Activated CD4-positive, alpha-beta T cell treated with anti-CD3 and anti-CD28 coated beads for 36 hours (primary cell): ENCODE results near the gene ROR1. TPM values are rescaled to one million over a fixed set of nuclear protein-coding genes. Genes with fewer than 3 reads are reported as not detected.

Experiments used
- ATAC-seq: fragments of 200-7000 bp; cut with Tn5 transposase; one replicate; pipeline ENCODE4 v1.10.0; 2021; ENCODE audit warnings: mild to moderate bottlenecking, moderate library complexity
- CTCF ChIA-PET: fragments of 350-600 bp; sonication (Branson Sonifier 250); formaldehyde crosslinking; loops from one replicate; lab custom pipeline; 2021; ENCODE audit warnings: antibody characterized with exemption; lab: Charles Lee
- POLR2A ChIA-PET: fragments of 350-600 bp; sonication (Branson Sonifier 250); formaldehyde crosslinking; loops from one replicate; lab custom pipeline; 2021; ENCODE audit warnings: antibody characterized with exemption, inconsistent platforms; lab: Charles Lee
- DNase-seq: peaks from one replicate; pipeline ENCODE4 v3.0.0-alpha.2; 2020
- H3K27ac Mint-ChIP-seq: one replicate; pipeline ENCODE4 v1.8.0; 2021; ENCODE audit warnings: mixed read lengths
- H3K27me3 Mint-ChIP-seq: one replicate; pipeline ENCODE4 v1.8.0; 2021; ENCODE audit warnings: mixed read lengths
- H3K36me3 Mint-ChIP-seq: one replicate; pipeline ENCODE4 v1.8.0; 2021; ENCODE audit warnings: low read depth, mixed read lengths
- H3K4me1 Mint-ChIP-seq: one replicate; pipeline ENCODE4 v1.8.0; 2021; ENCODE audit warnings: mixed read lengths
- H3K4me3 Mint-ChIP-seq: one replicate; pipeline ENCODE4 v1.8.0; 2021; ENCODE audit warnings: mild to moderate bottlenecking, moderate library complexity, mixed read lengths
- H3K9me3 Mint-ChIP-seq: one replicate; pipeline ENCODE4 v1.8.0; 2021; ENCODE audit warnings: low read depth, mixed read lengths
- intact Hi-C, 2 experiments: fragments of 100-400 bp; cut with DNase I in 1 of 2; cut with micrococcal nuclease in 1 of 2; formaldehyde crosslinking; loops; one replicate each; pipeline versions ENCODE4 v1.14.2 to v1.15.1; 2022 to 2024; cut with DNase I, micrococcal nuclease
- total RNA-seq, 2 experiments: library from RNA; stranded (reverse); gene quantifications; one replicate each; pipeline ENCODE4 v1.2.3, GENCODE V29; 2021

The ROR1 gene
- total RNA-seq, 2 experiments from 2014 or later = 0.21 TPM; not detected in 1

DNA sequence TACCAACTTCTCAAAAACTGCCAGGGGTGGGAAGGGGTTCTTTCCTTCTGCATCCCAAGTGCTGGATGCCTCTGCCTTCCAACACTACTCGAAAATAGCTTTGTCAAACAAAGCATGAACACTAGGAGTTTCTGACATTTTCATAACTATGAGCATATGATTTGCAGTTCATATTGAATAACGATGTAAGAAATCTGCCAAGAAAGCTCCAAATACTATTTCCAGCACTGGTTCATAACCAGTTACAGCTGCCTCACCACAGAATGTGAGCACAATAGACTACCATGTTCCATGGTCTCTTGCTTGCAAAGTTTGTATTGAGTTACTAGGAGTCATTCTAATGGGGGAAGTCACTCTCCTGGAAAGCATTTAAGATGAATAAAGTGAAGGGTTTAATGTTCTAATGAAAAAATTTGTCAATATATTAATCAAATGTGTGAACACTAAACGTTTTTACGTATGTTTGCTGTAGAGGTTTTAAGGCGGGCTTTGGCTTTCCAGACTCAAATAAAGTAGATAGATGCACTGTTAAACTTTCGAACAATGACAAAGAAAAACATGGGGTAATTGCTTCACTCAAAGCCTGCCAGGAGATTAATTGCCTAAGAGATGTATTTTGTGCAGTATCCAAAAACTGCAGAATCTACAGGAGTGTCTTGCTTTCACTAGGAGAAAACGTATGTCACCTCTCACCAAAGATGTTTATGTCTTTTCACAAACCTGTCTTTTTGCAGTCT, 351.1 kb downstream of the ROR1 start:
- H3K4me3 Mint-ChIP-seq = no peak overlapping the region
- no peak for DNase-seq

DNA sequence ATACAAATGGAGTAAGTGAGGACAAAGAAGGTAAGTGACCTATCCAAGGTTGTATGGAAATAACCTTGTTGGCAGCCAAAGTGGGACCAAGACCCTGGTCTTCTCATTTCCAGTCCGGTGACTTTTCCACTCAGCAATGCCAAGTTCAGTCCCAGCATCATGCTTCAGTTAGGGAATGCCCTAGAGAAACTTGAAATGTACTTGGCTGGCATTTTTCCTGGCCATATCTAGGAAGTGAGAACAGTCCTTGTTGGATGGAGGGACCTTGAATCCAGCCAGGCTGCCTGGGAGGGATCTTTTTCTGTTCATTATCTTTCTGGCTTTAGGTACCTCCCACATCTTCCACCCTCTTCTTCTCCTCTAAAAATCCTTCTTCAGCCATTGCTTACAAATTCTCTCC, 352.8 kb downstream of the ROR1 start:
- intact Hi-C loops = no loop called here
- H3K36me3 Mint-ChIP-seq = no peaks in the 10 kb centered on the region
- H3K4me1 Mint-ChIP-seq = no peaks in the 10 kb centered on the region
- no peaks in the 10 kb centered on the region for H3K9me3 Mint-ChIP-seq
- POLR2A ChIA-PET = no interaction called here
- ATAC-seq = no peak
- no peak for DNase-seq
- no peak overlapping the region for H3K4me3 Mint-ChIP-seq
- peaks cover 7% of the 10 kb centered on the region for H3K27me3 Mint-ChIP-seq
- H3K27ac Mint-ChIP-seq = no peak overlapping the region
- CTCF ChIA-PET = interaction anchor here (3.7 kb wide), 1 partner anchor 10 kb away, joined by 23 read pairs; no protein-coding TSS in a partner anchor

More for the DNA sequence above, 351.1 kb downstream of the ROR1 start:
- no peak for ATAC-seq
- Mint-ChIP-seq H3K27ac (no peak overlapping the region), H3K27me3 (peaks cover 7% of the 10 kb centered on the region), H3K9me3 (no peaks in the 10 kb centered on the region), H3K36me3 (no peaks in the 10 kb centered on the region), H3K4me1 (no peaks in the 10 kb centered on the region)
- CTCF ChIA-PET = interaction anchor here (0.7 to 3.7 kb wide), 2 partner anchors 12 to 118 kb away, joined by 3 to 23 read pairs; no protein-coding TSS in a partner anchor
- intact Hi-C loops = no loop called here
- POLR2A ChIA-PET = no interaction called here

DNA sequence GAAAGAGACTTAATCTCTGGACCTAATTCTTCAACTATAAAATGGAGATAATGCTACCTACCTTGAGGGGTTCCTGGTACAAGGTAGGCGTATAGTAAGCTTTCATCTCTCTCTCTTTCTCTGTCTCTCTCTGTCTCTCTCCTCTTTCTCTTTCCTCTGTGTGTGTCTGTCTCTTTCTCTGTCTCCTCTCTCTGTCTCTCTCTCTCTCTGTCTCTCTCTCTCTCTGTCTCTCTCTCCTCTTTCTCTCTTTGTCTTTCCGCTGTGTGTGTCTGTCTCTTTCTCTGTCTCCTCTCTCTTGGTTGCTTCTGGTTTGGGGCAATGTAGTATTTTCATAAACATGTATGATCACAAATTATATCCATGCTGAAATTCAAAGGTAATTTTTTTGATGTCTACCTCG, 353.5 kb downstream of the ROR1 start:
- POLR2A ChIA-PET = no interaction called here

DNA sequence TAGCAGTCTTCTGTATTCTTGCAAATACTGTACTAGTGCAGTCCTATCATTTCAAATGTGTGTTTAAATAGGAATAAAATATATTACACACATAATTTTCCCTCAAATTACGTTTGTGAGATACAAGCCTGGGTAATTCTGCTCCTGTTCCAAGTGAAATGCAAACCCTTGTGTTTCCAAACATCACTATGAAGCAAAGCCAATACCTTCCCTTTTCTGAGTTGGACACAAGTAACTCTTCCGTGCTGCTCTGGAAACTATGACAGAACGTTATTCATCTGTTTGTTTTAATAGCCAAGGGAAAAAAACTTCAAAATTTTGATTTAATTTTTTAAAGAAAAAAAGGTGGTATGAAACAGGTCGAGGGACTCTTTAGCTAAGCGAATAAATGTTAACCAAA, 355.9 kb downstream of the ROR1 start:
- Mint-ChIP-seq H3K4me3 (no peak overlapping the region), H3K27ac (no peak overlapping the region), H3K4me1 (peaks cover 5% of the 10 kb centered on the region), H3K36me3 (no peaks in the 10 kb centered on the region), H3K27me3 (no peaks in the 10 kb centered on the region), H3K9me3 (no peaks in the 10 kb centered on the region)
- ChIA-PET POLR2A (no interaction called here), CTCF (interaction anchor here (1.0 kb wide), 1 partner anchor 114 kb away, joined by 3 read pairs; no protein-coding TSS in a partner anchor)
- ATAC-seq (no peak), DNase-seq (no peak)
- intact Hi-C loops = loop anchor here in 1 of 2 experiments (10.0 kb wide), 1 partner anchor 215 kb away; no protein-coding TSS in a partner anchor

More for the DNA sequence above, 353.5 kb downstream of the ROR1 start:
- H3K27me3 Mint-ChIP-seq = peaks cover 6% of the 10 kb centered on the region
- intact Hi-C loops = no loop called here
- H3K27ac Mint-ChIP-seq = no peak overlapping the region
- CTCF ChIA-PET = interaction anchor here (3.7 kb wide), 1 partner anchor 10 kb away, joined by 23 read pairs; no protein-coding TSS in a partner anchor
- no peak overlapping the region for H3K4me3 Mint-ChIP-seq
- no peaks in the 10 kb centered on the region for H3K36me3 Mint-ChIP-seq
- no peaks in the 10 kb centered on the region for H3K4me1 Mint-ChIP-seq
- no peak for DNase-seq
- H3K9me3 Mint-ChIP-seq = no peaks in the 10 kb centered on the region
- ATAC-seq = no peak

DNA sequence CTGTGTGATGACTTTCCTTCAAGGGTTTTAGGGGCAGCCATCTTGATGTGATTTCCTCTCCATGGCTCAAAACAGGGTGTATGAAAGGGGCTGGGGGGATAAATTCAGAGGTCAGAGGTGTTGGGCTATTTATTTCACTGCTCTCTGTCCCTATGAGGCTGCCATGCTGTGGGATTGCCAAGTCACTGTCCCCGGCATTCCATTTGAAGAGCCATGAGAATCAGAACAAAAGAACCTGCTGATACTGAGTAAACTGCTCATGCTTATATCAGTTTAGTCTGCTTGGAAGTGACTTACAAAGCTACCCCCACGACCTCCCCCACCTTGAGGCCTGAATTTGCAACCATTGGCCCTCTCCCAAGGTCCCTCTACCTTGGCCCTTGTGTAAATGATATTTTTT, 357.3 kb downstream of the ROR1 start:
- Mint-ChIP-seq H3K4me1 (peaks cover 5% of the 10 kb centered on the region), H3K27ac (no peak overlapping the region), H3K9me3 (no peaks in the 10 kb centered on the region), H3K4me3 (no peak overlapping the region), H3K27me3 (no peaks in the 10 kb centered on the region), H3K36me3 (no peaks in the 10 kb centered on the region)
- ATAC-seq (no peak), DNase-seq (no peak)
- intact Hi-C loops = loop anchor here in 1 of 2 experiments (10.0 kb wide), 1 partner anchor 216 kb away; no protein-coding TSS in a partner anchor
- CTCF ChIA-PET = interaction anchor here (0.6 kb wide), 1 partner anchor 201 kb away, joined by 4 read pairs; no protein-coding TSS in a partner anchor
- POLR2A ChIA-PET = no interaction called here

DNA sequence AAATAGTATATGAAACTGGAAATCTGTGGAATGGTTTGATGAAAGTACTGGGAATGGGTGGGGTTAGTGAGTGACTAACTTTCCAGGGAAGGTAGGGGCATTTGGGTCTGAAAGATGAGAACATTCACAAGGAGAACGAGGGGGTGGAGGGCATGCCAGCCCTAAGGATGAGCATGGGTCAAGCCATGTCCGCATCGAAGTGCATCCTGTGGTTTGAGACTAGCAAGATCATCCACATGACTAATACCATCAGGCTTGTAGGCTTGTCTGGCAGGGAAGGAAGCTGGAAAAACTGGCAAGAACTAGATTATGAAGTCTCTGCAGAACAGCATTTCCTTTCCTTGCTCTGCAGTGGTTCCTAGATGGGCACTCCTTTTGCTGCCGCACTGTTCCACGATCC, 359.2 kb downstream of the ROR1 start:
- H3K4me3 Mint-ChIP-seq = no peak overlapping the region
- H3K27ac Mint-ChIP-seq = no peak overlapping the region
- no peak for DNase-seq
- H3K4me1 Mint-ChIP-seq = peaks cover 5% of the 10 kb centered on the region
- ATAC-seq = no peak
- no peaks in the 10 kb centered on the region for H3K36me3 Mint-ChIP-seq
- no peaks in the 10 kb centered on the region for H3K27me3 Mint-ChIP-seq
- CTCF ChIA-PET = no interaction called here
- POLR2A ChIA-PET = no interaction called here
- intact Hi-C loops = loop anchor here in 1 of 2 experiments (10.0 kb wide), 1 partner anchor 218 kb away; no protein-coding TSS in a partner anchor
- no peaks in the 10 kb centered on the region for H3K9me3 Mint-ChIP-seq

DNA sequence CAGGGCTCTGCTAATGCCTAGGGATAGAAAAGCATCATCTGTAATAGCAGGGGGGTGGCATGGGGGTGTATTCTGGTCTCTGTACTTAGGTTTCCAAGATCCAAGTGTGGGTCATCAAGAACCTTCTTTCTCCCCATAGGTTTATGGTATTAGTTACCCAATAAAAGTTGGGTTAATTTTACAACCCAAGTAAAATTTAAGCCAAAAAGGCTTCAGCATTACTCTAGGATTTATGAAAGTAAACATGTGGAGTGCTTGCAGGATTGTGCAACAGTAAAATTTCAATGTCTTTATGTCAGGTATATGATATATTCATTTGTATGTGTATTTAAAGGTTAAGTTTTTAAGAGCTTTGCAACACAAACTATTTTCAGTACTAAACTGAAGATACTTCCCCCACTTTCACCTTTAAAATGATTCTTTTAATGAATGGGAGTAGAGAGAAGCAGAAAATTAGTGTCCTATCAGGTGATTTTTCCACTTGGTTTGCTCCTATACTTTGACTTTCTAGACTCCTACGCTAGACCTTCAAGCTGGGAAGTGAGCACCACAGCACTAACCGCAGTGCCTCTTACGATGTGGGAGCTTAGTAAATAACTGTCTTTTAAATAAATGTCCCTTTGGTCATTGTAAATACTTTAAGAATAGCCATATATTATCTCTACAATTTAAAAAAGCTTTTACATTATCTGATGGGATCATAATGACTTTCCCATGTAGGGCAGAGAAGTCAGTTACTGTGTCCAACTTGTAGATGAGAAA, 361.8 kb downstream of the ROR1 start:
- Mint-ChIP-seq H3K27me3 (no peaks in the 10 kb centered on the region), H3K27ac (no peak overlapping the region), H3K36me3 (no peaks in the 10 kb centered on the region), H3K4me1 (peaks cover 5% of the 10 kb centered on the region), H3K4me3 (no peak overlapping the region), H3K9me3 (no peaks in the 10 kb centered on the region)
- intact Hi-C loops = loop anchor here (2.0 to 10.0 kb wide), 5 partner anchors 112 to 363 kb away; partner anchors contain the start of gene ROR1 (in 2 of the 2)
- DNase-seq (no peak), ATAC-seq (no peak)
- ChIA-PET POLR2A (no interaction called here), CTCF (interaction anchor here (0.7 to 3.1 kb wide), 6 partner anchors 10 to 1345 kb away, joined by 3 to 23 read pairs (median 7); no protein-coding TSS in a partner anchor)

DNA sequence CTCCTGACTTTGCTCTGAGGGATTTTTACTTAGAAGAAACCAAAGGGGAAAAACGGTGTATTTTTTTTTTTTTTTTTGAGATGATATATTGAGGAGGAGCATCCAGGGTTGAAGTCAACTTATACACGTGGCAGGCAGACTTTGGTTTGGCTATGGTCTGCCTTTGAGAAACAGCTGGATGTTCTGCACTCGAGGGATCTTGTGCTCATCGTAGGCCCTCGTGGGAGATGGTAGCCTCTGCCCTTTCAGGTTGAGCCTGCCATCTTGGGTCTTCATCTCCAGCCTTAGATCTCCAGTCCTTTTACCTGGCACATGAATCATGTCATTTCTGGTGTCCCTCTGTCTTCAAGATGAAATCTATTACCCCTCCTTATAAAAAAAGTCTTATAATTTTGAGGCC, 362.5 kb downstream of the ROR1 start:
- Mint-ChIP-seq H3K4me3 (no peak overlapping the region), H3K27me3 (no peaks in the 10 kb centered on the region), H3K9me3 (no peaks in the 10 kb centered on the region), H3K27ac (no peak overlapping the region), H3K36me3 (no peaks in the 10 kb centered on the region), H3K4me1 (peaks cover 5% of the 10 kb centered on the region)
- intact Hi-C loops = loop anchor here (2.0 to 10.0 kb wide), 5 partner anchors 111 to 364 kb away; partner anchors contain the start of gene ROR1 (in 2 of the 2)
- no peak for DNase-seq
- ChIA-PET POLR2A (no interaction called here), CTCF (interaction anchor here (0.5 to 3.1 kb wide), 21 partner anchors 10 to 1346 kb away, joined by 3 to 24 read pairs (median 4); no protein-coding TSS in a partner anchor)
- no peak for ATAC-seq

DNA sequence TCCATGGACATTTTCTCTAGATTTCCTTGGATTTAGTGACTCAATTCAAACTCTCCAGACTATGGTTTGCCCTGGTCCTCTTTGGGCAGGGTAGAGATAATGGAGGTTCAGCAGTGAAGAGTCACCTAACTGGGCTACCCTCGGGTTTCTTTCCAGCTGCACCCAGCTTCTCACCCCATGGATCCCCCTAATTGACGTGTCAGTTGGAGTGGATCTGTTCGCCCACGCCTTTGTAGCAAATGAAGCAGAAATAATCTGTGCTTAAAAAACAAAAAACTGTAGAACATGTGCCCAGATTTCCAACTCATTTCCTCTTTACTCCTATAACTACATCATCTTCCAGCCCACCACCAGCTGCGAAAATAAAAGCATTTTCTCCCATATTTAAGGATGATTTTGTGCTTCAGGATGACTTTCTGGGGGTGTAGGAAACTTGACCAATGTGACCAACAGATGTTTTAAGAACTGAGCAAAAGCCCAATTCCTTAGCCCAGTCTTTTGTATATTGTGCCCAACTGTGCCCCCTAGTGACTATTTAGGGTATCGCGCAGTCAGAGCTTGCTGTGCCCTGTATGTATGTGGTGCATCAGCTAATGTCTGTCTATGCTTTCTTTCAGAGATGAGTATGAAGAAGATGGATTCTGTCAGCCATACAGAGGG, 363.1 kb downstream of the ROR1 start:
- DNase-seq = peak; percentile 82
- H3K4me1 Mint-ChIP-seq = peaks cover 5% of the 10 kb centered on the region
- H3K36me3 Mint-ChIP-seq = no peaks in the 10 kb centered on the region
- intact Hi-C loops = loop anchor here (1.0 to 10.0 kb wide), 8 partner anchors 106 to 521 kb away; partner anchors contain the start of gene ROR1 (in 2 of the 2)
- H3K27me3 Mint-ChIP-seq = no peaks in the 10 kb centered on the region
- peak; percentile 75 for ATAC-seq
- ChIA-PET CTCF (interaction anchor here (0.5 to 3.1 kb wide), 35 partner anchors 9 to 527 kb away, joined by 3 to 24 read pairs (median 4); no protein-coding TSS in a partner anchor), POLR2A (no interaction called here)
- H3K27ac Mint-ChIP-seq = no peak overlapping the region
- H3K4me3 Mint-ChIP-seq = no peak overlapping the region
- no peaks in the 10 kb centered on the region for H3K9me3 Mint-ChIP-seq

DNA sequence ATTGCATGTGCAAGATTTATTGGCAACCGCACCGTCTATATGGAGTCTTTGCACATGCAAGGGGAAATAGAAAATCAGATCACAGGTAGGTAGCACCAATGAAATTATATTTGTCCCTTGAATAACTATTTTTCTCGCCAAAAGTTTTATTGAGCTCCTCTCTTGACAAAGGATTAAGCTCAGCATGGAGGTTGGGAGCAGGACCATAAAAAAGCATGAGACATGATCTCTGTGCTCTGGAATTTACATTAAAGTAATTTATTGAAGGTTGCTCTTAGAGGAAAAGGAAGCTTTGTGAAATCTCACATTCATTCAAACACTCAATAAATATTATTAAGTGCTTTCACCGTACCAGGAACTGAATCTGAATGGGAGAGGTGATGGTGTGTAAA, 363.6 kb downstream of the ROR1 start:
- H3K27me3 Mint-ChIP-seq = no peaks in the 10 kb centered on the region
- intact Hi-C loops = loop anchor here (1.0 to 10.0 kb wide), 8 partner anchors 106 to 521 kb away; partner anchors contain the start of gene ROR1 (in 2 of the 2)
- no peaks in the 10 kb centered on the region for H3K9me3 Mint-ChIP-seq
- ATAC-seq = no peak
- H3K4me3 Mint-ChIP-seq = no peak overlapping the region
- H3K27ac Mint-ChIP-seq = no peak overlapping the region
- no peak for DNase-seq
- ChIA-PET POLR2A (no interaction called here), CTCF (interaction anchor here (0.5 to 3.1 kb wide), 31 partner anchors 9 to 527 kb away, joined by 3 to 24 read pairs (median 4); no protein-coding TSS in a partner anchor)
- no peaks in the 10 kb centered on the region for H3K36me3 Mint-ChIP-seq
- H3K4me1 Mint-ChIP-seq = peaks cover 5% of the 10 kb centered on the region
